Measurements from ENCODE around the gene TOGARAM2. TPM values are rescaled to one million over a fixed set of nuclear protein-coding genes. Genes with fewer than 3 reads are reported as not detected.

TOGARAM2 gene
- total and polyA plus RNA-seq, 2 of the 13 experiments (the other 11 are each of a cell fraction or from before 2014, with no cell fraction given) = under 0.01 to 0.05 TPM

DNA sequence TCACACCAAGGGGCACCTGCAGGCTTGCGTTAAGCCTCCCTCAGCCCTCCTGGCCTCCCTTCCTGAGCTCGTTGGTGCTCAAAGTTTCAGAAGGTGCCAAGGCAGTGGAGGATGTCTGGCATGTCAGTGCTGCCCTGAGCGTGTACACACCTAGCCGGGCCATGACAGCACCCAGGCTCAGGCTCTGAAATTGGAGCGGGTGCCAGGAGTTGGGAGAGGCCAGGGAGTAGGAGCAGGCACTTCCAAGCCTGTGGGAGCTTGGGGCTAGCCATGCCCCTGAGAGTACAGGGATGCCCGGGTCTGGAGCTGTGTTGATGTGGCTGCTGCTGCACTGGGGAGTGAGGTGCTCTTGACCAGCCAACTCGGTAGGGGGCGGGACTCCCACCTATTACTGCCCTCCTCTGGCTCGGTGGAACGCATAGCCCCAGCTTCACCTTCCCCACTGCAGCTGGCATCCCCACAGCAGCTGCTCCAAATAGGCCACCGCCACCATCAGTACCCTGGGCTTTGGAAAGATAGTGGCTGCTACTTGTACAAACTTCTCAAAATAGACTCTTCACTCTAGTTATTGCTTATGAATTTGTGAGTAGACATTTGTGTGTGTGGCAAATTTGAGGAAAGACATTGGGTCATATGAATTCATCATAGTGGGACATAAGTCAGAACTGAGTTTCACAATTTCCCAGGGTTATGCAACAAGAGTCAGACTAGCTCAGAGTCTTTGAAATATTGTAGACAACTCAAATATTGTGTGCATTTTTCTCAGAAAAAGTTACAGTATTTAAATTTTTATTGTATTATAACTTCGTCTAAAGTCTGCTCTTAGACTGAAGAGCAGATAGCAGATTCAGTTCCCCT, 100.0 kb downstream of the TOGARAM2 start:
- DNase-seq (ENCODE audit: low spot score) (no peak), ATAC-seq (peak; percentile 58), FAIRE-seq (no peak)
- 26% methylated on average over 12 of the region's 12 CpGs for WGBS (ENCODE audit: low lambda C conversion rate)
- no peak for TF ChIP-seq ZNF766 (CRISPR knock-in tag; IDR thresholded peaks at IDR 0.05; ENCODE audit: borderline replicate concordance)
- no peak for TF ChIP-seq KLF9 (CRISPR knock-in tag; IDR thresholded peaks at IDR 0.05; ENCODE audit: low read depth)
- TF ChIP-seq DDIT3 (CRISPR knock-in tag; IDR thresholded peaks at IDR 0.05) = no peak
- TF ChIP-seq CEBPB (IDR thresholded peaks at IDR 0.05; ENCODE audit: borderline replicate concordance, low read depth, low read length) = peak; percentile 58
- no peak for TF ChIP-seq HNRNPK (IDR thresholded peaks at IDR 0.05; ENCODE audit: low read depth, low read length, poor library complexity, severe bottlenecking)
- no peak for TF ChIP-seq BORCS8-MEF2B (CRISPR knock-in tag; IDR thresholded peaks at IDR 0.05)
- no peak overlapping the region for H3K4me3 ChIP-seq (replicated peaks in 1 of 3; ENCODE audit: insufficient read depth in 1 of 3, low read depth in 2 of 3, low read length in 3 of 3)
- H3K27ac ChIP-seq (ENCODE audit: extremely low read length, insufficient read depth, low read length) = no peak overlapping the region
- H3K36me3 ChIP-seq (replicated peaks in 1 of 2; ENCODE audit: control insufficient read depth in 1 of 2, insufficient read depth in 2 of 2, low read length in 2 of 2) = no peaks in the 10 kb centered on the region
- H3K9ac ChIP-seq (ENCODE audit: insufficient read depth, low read depth, low read length) = no peak overlapping the region
- in situ Hi-C loops (cut with HindIII; ENCODE audit: extremely low pct_ligation_motif_present, low pct_unique_long_range_greater_than_20kb) = no loop called here
- no peak overlapping the region for H2AFZ ChIP-seq (ENCODE audit: low read length)
- CTCF ChIA-PET (ENCODE audit: low intra/inter-chr PET ratio, low total read pairs) = no interaction called here
- H3K27me3 ChIP-seq (ENCODE audit: control insufficient read depth in 1 of 2, insufficient read depth in 2 of 2, low read length in 2 of 2) = peaks cover 0 to 16% of the 10 kb centered on the region in 2 experiments; a peak in 2 of 5 replicates
- H3K4me1 ChIP-seq (ENCODE audit: insufficient read depth, low read length) = no peaks in the 10 kb centered on the region
- H4K20me1 ChIP-seq (ENCODE audit: insufficient read depth, low read length) = no peaks in the 10 kb centered on the region
- POLR2A ChIA-PET = no interaction called here
- H3K9me3 ChIP-seq (ENCODE audit: low read length) = peaks cover 11% of the 10 kb centered on the region; the same call in 1 of the 2 replicates
- no peaks in the 10 kb centered on the region for H3K79me2 ChIP-seq (ENCODE audit: insufficient read depth, low read length)
- BruUV-seq (replicated peaks) = no TSS peak
- H3K4me2 ChIP-seq (ENCODE audit: low read depth, low read length) = no peak overlapping the region
- intact Hi-C loops (cut with micrococcal nuclease; ENCODE audit: unreplicated experiment) = no loop called here

Measured in HepG2 (cell line).